ENCODE measurements around the gene IER2. TPM values are rescaled to one million over a fixed set of nuclear protein-coding genes. Genes with fewer than 3 reads are reported as not detected.

The IER2 gene
- 94.0 TPM for total RNA-seq

GRCh38 chr19:13150187-13150930 is at the start of gene IER2, which contains the start of gene STX10:
Gene IER2, plus strand, starts transcription at chr19:13150411. Its CDS starts 2,776 bp downstream, at chr19:13153187.
Gene STX10, minus strand, starts transcription at chr19:13150375. Its CDS starts 202 bp downstream, at chr19:13150173.
- DNase-seq (ENCODE audit: low spot score): peak; percentile 97

GRCh38 chr19:13100841-13101589 is 49.2 kb upstream of the IER2 start:
- no peak for DNase-seq (ENCODE audit: low spot score)

GRCh38 chr19:13101590-13102415 is 48.4 kb upstream of the IER2 start:
- no peak for DNase-seq (ENCODE audit: low spot score)

- no peak for DNase-seq (ENCODE audit: low spot score)
These were observed 47.9 kb upstream of the IER2 start for GRCh38 chr19:13102416-13102665.

GRCh38 chr19:13102666-13103580 is 47.3 kb upstream of the IER2 start, which contains the start of gene LYL1:
Gene LYL1, minus strand, starts transcription at chr19:13102858. Its CDS starts 1,687 bp downstream, at chr19:13101171.
- DNase-seq (ENCODE audit: low spot score): no peak

- DNase-seq (ENCODE audit: low spot score): no peak
These were observed 46.4 kb upstream of the IER2 start for GRCh38 chr19:13103581-13104359.

- no peak for DNase-seq (ENCODE audit: low spot score)
These were observed 45.8 kb upstream of the IER2 start for GRCh38 chr19:13104360-13104847.

GRCh38 chr19:13104848-13105711 is 45.1 kb upstream of the IER2 start:
- DNase-seq (ENCODE audit: low spot score): no peak

- DNase-seq (ENCODE audit: low spot score): no peak
These were observed 40.7 kb upstream of the IER2 start for GRCh38 chr19:13109361-13110098.

GRCh38 chr19:13110099-13110610 is 40.1 kb upstream of the IER2 start:
- no peak for DNase-seq (ENCODE audit: low spot score)

GRCh38 chr19:13112555-13112954 is 37.7 kb upstream of the IER2 start:
- DNase-seq (ENCODE audit: low spot score): no peak

GRCh38 chr19:13115936-13116281 is 34.3 kb upstream of the IER2 start:
- DNase-seq (ENCODE audit: low spot score): no peak

GRCh38 chr19:13116282-13117175 is 33.7 kb upstream of the IER2 start, which contains the start of gene TRMT1:
Gene TRMT1, minus strand, starts transcription at chr19:13116740. Its CDS starts 341 bp downstream, at chr19:13116399.
- peak; percentile 94 for DNase-seq (ENCODE audit: low spot score)

- no peak for DNase-seq (ENCODE audit: low spot score)
These were observed 32.9 kb upstream of the IER2 start for GRCh38 chr19:13117176-13117771.

- peak; percentile 89 for DNase-seq (ENCODE audit: low spot score)
These were observed 32.3 kb upstream of the IER2 start, which contains the start of gene NACC1 for GRCh38 chr19:13117772-13118423. Gene NACC1, plus strand, starts transcription at chr19:13118264. Its CDS starts 16,944 bp downstream, at chr19:13135208.
